H1 (cell line): Measurements from ENCODE around the gene RASGRF1. TPM values are rescaled to one million over a fixed set of nuclear protein-coding genes. Genes with fewer than 3 reads are reported as not detected.

Experiments used
- CTCF ChIA-PET: fragments of 300-600 bp; sonication (Branson Sonifier 250); formaldehyde crosslinking; loops from one replicate; lab custom pipeline; 2021; ENCODE audit not compliant: partially characterized antibody; lab: Charles Lee
- POLR2A ChIA-PET: fragments of 300-600 bp; sonication (Branson Sonifier 250); formaldehyde crosslinking; loops from one replicate; lab custom pipeline; 2021; ENCODE audit warnings: inconsistent platforms; ENCODE audit not compliant: partially characterized antibody; lab: Charles Lee
- DNase-seq, 2 experiments: peaks; one replicate each; pipeline versions ENCODE4 v3.0.0 to v3.0.0-alpha.2; 2010 to 2022; ENCODE audit warnings: low spot score in 2 of 2, low read depth in 1 of 2, mixed read lengths in 1 of 2
- FAIRE-seq: peaks from 2 replicates; lab custom pipeline; 2011; peaks lifted over from hg19 to GRCh38; lab: Jason Lieb, UNC
- H2AFZ ChIP-seq: 2 replicates; pipeline ENCODE4 v1.8.1; 2012; ENCODE audit warnings: low read length, inconsistent platforms
- H2AK5ac ChIP-seq: 2 replicates; pipeline ENCODE4 v1.6.1; 2013; ENCODE audit warnings: low read depth, low read length
- H2BK120ac ChIP-seq: replicated peaks from 2 replicates; pipeline ENCODE3; 2013; ENCODE audit warnings: low read depth, low read length, inconsistent platforms
- H2BK12ac ChIP-seq: 2 replicates; pipeline ENCODE4 v1.6.1; 2013; ENCODE audit warnings: low read depth, low read length
- H2BK15ac ChIP-seq: 2 replicates; pipeline ENCODE4 v1.6.1; 2013; ENCODE audit warnings: low read length
- H2BK20ac ChIP-seq: 2 replicates; pipeline ENCODE4 v1.6.1; 2013; ENCODE audit warnings: low read length
- H2BK5ac ChIP-seq: 2 replicates; pipeline ENCODE4 v1.6.1; 2013; ENCODE audit warnings: low read depth, low read length
- H3K14ac ChIP-seq: 2 replicates; pipeline ENCODE4 v1.6.1; 2013; ENCODE audit warnings: inconsistent platforms; ENCODE audit not compliant: insufficient read length
- H3K18ac ChIP-seq: 2 replicates; pipeline ENCODE4 v1.6.1; 2013; ENCODE audit warnings: low read length; ENCODE audit errors: extremely low read depth
- H3K23ac ChIP-seq: 2 replicates; pipeline ENCODE4 v1.6.1; 2013; ENCODE audit warnings: inconsistent platforms; ENCODE audit not compliant: insufficient read length
- H3K23me2 ChIP-seq: 2 replicates; pipeline ENCODE4 v1.6.1; 2013; ENCODE audit warnings: low read depth, low read length
- H3K27ac ChIP-seq: 2 replicates; pipeline ENCODE4 v1.6.1; 2011; ENCODE audit warnings: low read depth, low read length, inconsistent platforms
- H3K27me3 ChIP-seq, 4 experiments: replicated peaks in 1 of 4; 1 replicate in 1 of 4; 2 replicates in 3 of 4; pipeline versions ENCODE4 v1.6.1 to v1.8.1; 2011 to 2013; ENCODE audit warnings: low read length in 3 of 4, mild to moderate bottlenecking in 3 of 4, inconsistent platforms in 2 of 4, mixed read lengths in 2 of 4, moderate library complexity in 1 of 4; ENCODE audit not compliant: control insufficient read depth in 3 of 4, insufficient read depth in 3 of 4; ENCODE audit errors: extremely low read depth in 1 of 4
- H3K36me3 ChIP-seq, 4 experiments: 2 replicates each; pipeline versions ENCODE4 v1.6.1 to v1.8.1; 2011 to 2013; ENCODE audit warnings: mild to moderate bottlenecking in 4 of 4, low read length in 3 of 4, moderate library complexity in 2 of 4, control low read depth in 1 of 4, inconsistent platforms in 1 of 4; ENCODE audit not compliant: insufficient read depth in 4 of 4, control insufficient read depth in 2 of 4
- H3K4ac ChIP-seq: replicated peaks from 2 replicates; pipeline ENCODE3; 2013; ENCODE audit warnings: low read length, low read depth, mixed read lengths, inconsistent platforms; ENCODE audit not compliant: insufficient read length
- H3K4me1 ChIP-seq, 4 experiments: replicated peaks in 1 of 4; 1 replicate in 1 of 4; 2 replicates in 3 of 4; pipeline versions ENCODE4 v1.6.1 to v1.8.1; 2011 to 2013; ENCODE audit warnings: low read length in 3 of 4, inconsistent platforms in 2 of 4, mixed read lengths in 1 of 4; ENCODE audit not compliant: insufficient read depth in 4 of 4, control insufficient read depth in 3 of 4
- H3K4me2 ChIP-seq, 2 experiments: 2 replicates each; pipeline versions ENCODE4 v1.6.1 to v1.8.1; 2011 to 2013; ENCODE audit warnings: low read depth in 2 of 2, low read length in 2 of 2, control low read depth in 1 of 2, inconsistent platforms in 1 of 2, mild to moderate bottlenecking in 1 of 2; ENCODE audit not compliant: insufficient read depth in 1 of 2
- H3K4me3 ChIP-seq, 4 experiments: fragments of 200-600, 300-600 bp in 1 of 4; sonication (generic), shearing (Covaris generic), sonication (Bioruptor Twin) in 1 of 4; 2 replicates each; pipeline versions ENCODE4 v1.5.1 to v1.8.1; 2011 to 2016; ENCODE audit warnings: low read length in 4 of 4, low read depth in 3 of 4, control low read depth in 2 of 4, inconsistent platforms in 2 of 4, mild to moderate bottlenecking in 2 of 4, mixed read lengths in 1 of 4, moderate library complexity in 1 of 4; ENCODE audit not compliant: insufficient read depth in 2 of 4; ENCODE audit errors: extremely low read depth in 1 of 4
- H3K56ac ChIP-seq: replicated peaks from 2 replicates; pipeline ENCODE3; 2013; ENCODE audit warnings: low read depth, mild to moderate bottlenecking, mixed read lengths, low read length, inconsistent platforms; ENCODE audit not compliant: insufficient read length
- H3K79me1 ChIP-seq: 2 replicates; pipeline ENCODE4 v1.6.1; 2013; ENCODE audit warnings: low read depth, low read length, control low read depth
- H3K79me2 ChIP-seq, 2 experiments: 2 replicates each; pipeline versions ENCODE4 v1.6.1 to v1.8.1; 2012 to 2013; ENCODE audit warnings: low read length in 2 of 2, mild to moderate bottlenecking in 2 of 2, inconsistent platforms in 1 of 2; ENCODE audit not compliant: insufficient read depth in 2 of 2, control insufficient read depth in 1 of 2
- H3K9ac ChIP-seq, 4 experiments: replicated peaks in 1 of 4; 1 replicate in 1 of 4; 2 replicates in 3 of 4; pipeline versions ENCODE4 v1.6.1 to v1.8.1; 2011 to 2013; ENCODE audit warnings: low read depth in 3 of 4, low read length in 3 of 4, control low read depth in 2 of 4, mild to moderate bottlenecking in 2 of 4, moderate library complexity in 2 of 4, inconsistent platforms in 1 of 4; ENCODE audit errors: extremely low read depth in 1 of 4
- H3K9me3 ChIP-seq, 2 experiments: 2 replicates each; pipeline versions ENCODE4 v1.6.1 to v1.8.1; 2012 to 2013; ENCODE audit warnings: mild to moderate bottlenecking in 2 of 2, moderate library complexity in 2 of 2, control low read depth in 1 of 2, inconsistent platforms in 1 of 2, low read depth in 1 of 2, low read length in 1 of 2, mixed read lengths in 1 of 2; ENCODE audit not compliant: insufficient read depth in 2 of 2
- H4K20me1 ChIP-seq, 2 experiments: replicated peaks in 1 of 2; 2 replicates each; pipeline versions ENCODE3 to v1.8.1; 2011 to 2013; ENCODE audit warnings: inconsistent platforms in 2 of 2, low read length in 2 of 2, mild to moderate bottlenecking in 1 of 2; ENCODE audit not compliant: insufficient read depth in 2 of 2, control insufficient read depth in 1 of 2
- H4K5ac ChIP-seq: 2 replicates; pipeline ENCODE4 v1.6.1; 2013; ENCODE audit warnings: low read length, low read depth, mixed read lengths, inconsistent platforms; ENCODE audit not compliant: insufficient read length
- H4K8ac ChIP-seq: 2 replicates; pipeline ENCODE4 v1.8.0; 2013; ENCODE audit warnings: mild to moderate bottlenecking, moderate library complexity, low read length, inconsistent platforms; ENCODE audit not compliant: insufficient read depth; ENCODE audit errors: extremely low read depth
- H4K91ac ChIP-seq: replicated peaks from 2 replicates; pipeline ENCODE3; 2013; ENCODE audit warnings: low read length, mixed read lengths, inconsistent platforms; ENCODE audit not compliant: insufficient read length
- ASH2L ChIP-seq: fragments of 200-600, 300-600 bp; sonication (generic); IDR thresholded peaks from one replicate; pipeline ENCODE4 v1.7.1; 2017; ENCODE audit warnings: low read length
- BRCA1 ChIP-seq: IDR thresholded peaks from 2 replicates; pipeline ENCODE4 v1.6.1; 2012; ENCODE audit warnings: low read depth, low read length, improper control_type of control experiment
- CBX5 ChIP-seq: fragments of 300-800, 300-1000 bp; sonication (generic); IDR thresholded peaks from 2 replicates; pipeline ENCODE4 v1.7.1; 2016; ENCODE audit warnings: antibody characterized with exemption, low read length, low read depth
- CTBP2 ChIP-seq: IDR thresholded peaks from 2 replicates; pipeline ENCODE4 v1.7.0; 2011; ENCODE audit warnings: borderline replicate concordance, mild to moderate bottlenecking, moderate library complexity, mixed read lengths, low read length; ENCODE audit not compliant: insufficient read depth, insufficient read length
- EGR1 ChIP-seq: IDR thresholded peaks from 2 replicates; pipeline ENCODE4 v1.6.1; 2011; ENCODE audit warnings: low read depth, low read length, borderline replicate concordance
- EP300 ChIP-seq, 2 experiments: IDR thresholded peaks; 1 replicate in 1 of 2; 2 replicates in 1 of 2; pipeline ENCODE4 v1.6.1; 2011 to 2012; ENCODE audit warnings: low read depth in 2 of 2, low read length in 2 of 2, mild to moderate bottlenecking in 2 of 2, borderline replicate concordance in 1 of 2, inconsistent platforms in 1 of 2, moderate library complexity in 1 of 2
- JUN ChIP-seq: IDR thresholded peaks from 2 replicates; pipeline ENCODE4 v1.6.1; 2011; ENCODE audit warnings: low read depth, mild to moderate bottlenecking, improper control_type of control experiment, low read length
- KDM5A ChIP-seq: fragments of 200-600 bp; IDR thresholded peaks from 2 replicates; pipeline ENCODE4 v1.7.1; 2012; ENCODE audit warnings: mild to moderate bottlenecking, low read length, inconsistent platforms, mixed read lengths
- RFX5 ChIP-seq: IDR thresholded peaks from 2 replicates; pipeline ENCODE4 v1.6.1; 2011; ENCODE audit warnings: low read depth, low read length, improper control_type of control experiment, borderline replicate concordance
- TAF7 ChIP-seq: optimal IDR thresholded peaks from 2 replicates; pipeline ENCODE3; 2011; ENCODE audit warnings: low read depth, mild to moderate bottlenecking, inconsistent platforms, low read length, moderate library complexity, borderline replicate concordance
- WGBS, 2 experiments: shearing (Covaris generic) in 1 of 2; methylation state at CpG; one replicate each; pipeline versions ENCODE4 v1.1.6 to v1.1.7; 2013 to 2015; ENCODE audit warnings: low lambda C conversion rate in 2 of 2, mixed read lengths in 2 of 2, inconsistent platforms in 1 of 2, low coverage in 1 of 2, missing lambda C conversion rate in 1 of 2; ENCODE audit not compliant: insufficient replicate concordance in 2 of 2, insufficient coverage in 1 of 2, insufficient read length in 1 of 2; ENCODE audit errors: extremely low coverage in 1 of 2, missing lambda C conversion rate in 1 of 2; 5-methylcytosine and 5-hydroxymethylcytosine counted together
- polyA plus RNA-seq, 7 experiments: library from polyadenylated mRNA; depleted of rRNA in 3 of 7; stranded (reverse) in 5 of 7; unstranded in 2 of 7; fragments of >200 nt in 5 of 7; fragments of 200-250 nt in 2 of 7; gene quantifications; 1 replicate in 5 of 7; 2 replicates in 1 of 7; 4 replicates in 1 of 7; pipeline versions ENCODE4 v1.2.1 to v1.2.3, GENCODE V29; 2011 to 2013; ENCODE audit warnings: missing spikeins in 2 of 7, mixed read lengths in 2 of 7
- total RNA-seq: library from RNA; stranded (reverse); fragmentation: NEBNext Ultra II Directional; extraction: Animal tissue kit (Norgen Biotek cat#: 25700); gene quantifications from 2 replicates; pipeline ENCODE4 v1.2.1, GENCODE V29; 2021

Gene RASGRF1
- total and polyA plus RNA-seq, 2 of the 8 experiments (the other 6 are each of a cell fraction or from before 2014, with no cell fraction given) = 0.42 to 0.67 TPM

DNA sequence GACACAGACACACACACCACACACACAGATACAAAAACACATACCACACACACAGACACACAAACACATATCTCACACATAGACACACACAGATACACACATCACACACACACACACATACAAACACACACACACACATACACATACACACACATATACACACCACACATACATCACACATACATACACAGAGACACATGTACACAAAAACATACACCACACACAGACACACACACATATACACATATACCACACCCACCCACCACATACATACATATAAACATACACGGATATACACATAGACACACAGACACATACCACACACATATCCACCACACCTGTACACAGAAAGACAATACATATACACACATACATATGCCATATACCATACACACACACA is 66.7 kb downstream of the RASGRF1 start:
- 81% methylated on average over 1 of the region's 1 CpG; no CpG with 5 or more reads in 1 of the 2 experiments for WGBS, 2 experiments
- CTCF ChIA-PET = interaction anchor here (0.7 to 15.0 kb wide), 12 partner anchors 11 to 532 kb away, joined by 3 to 352 read pairs (median 5); no protein-coding TSS in a partner anchor

More for the DNA sequence above, 66.7 kb downstream of the RASGRF1 start:
- H2BK15ac ChIP-seq = no peak overlapping the region
- H3K18ac ChIP-seq = no peak overlapping the region
- no peak for TF ChIP-seq BRCA1
- TF ChIP-seq RFX5 = no peak
- TF ChIP-seq KDM5A = no peak
- TF ChIP-seq CBX5 = no peak
- no peak for TF ChIP-seq ASH2L
- no peak for TF ChIP-seq JUN
- no peak for TF ChIP-seq EGR1
- no peak for TF ChIP-seq CTBP2
- no peak for TF ChIP-seq EP300 (IDR thresholded peaks at IDR 0.05; ENCODE audit: borderline replicate concordance in 1 of 2, low read depth in 2 of 2, low read length in 2 of 2)
- TF ChIP-seq TAF7 = no peak
- H3K14ac ChIP-seq = no peak overlapping the region
- no peak overlapping the region for H4K5ac ChIP-seq
- H3K79me1 ChIP-seq = no peaks in the 10 kb centered on the region
- H3K79me2 ChIP-seq = no peaks in the 10 kb centered on the region
- no peak overlapping the region for H2AK5ac ChIP-seq
- no peak overlapping the region for H2BK20ac ChIP-seq
- H3K9ac ChIP-seq = no peak overlapping the region
- H4K8ac ChIP-seq = no peak overlapping the region
- no peak overlapping the region for H3K23ac ChIP-seq
- H3K4me1 ChIP-seq = no peaks in the 10 kb centered on the region; a peak in 1 of 7 replicates
- no peak overlapping the region for H4K91ac ChIP-seq
- no peak overlapping the region for H2BK5ac ChIP-seq
- H3K4ac ChIP-seq = no peak overlapping the region
- H4K20me1 ChIP-seq = peaks cover 0 to 2% of the 10 kb centered on the region in 2 experiments
- H3K27ac ChIP-seq = no peak overlapping the region
- H3K4me3 ChIP-seq = no peak overlapping the region
- no peak overlapping the region for H2AFZ ChIP-seq
- H3K9me3 ChIP-seq = no peaks in the 10 kb centered on the region; a peak in 1 of 4 replicates
- H2BK12ac ChIP-seq = no peak overlapping the region
- no peaks in the 10 kb centered on the region for H3K36me3 ChIP-seq
- H3K23me2 ChIP-seq = peaks cover 6% of the 10 kb centered on the region; the same call in 1 of the 2 replicates
- no peak for FAIRE-seq
- no peak overlapping the region for H2BK120ac ChIP-seq
- POLR2A ChIA-PET = no interaction called here
- no peak overlapping the region for H3K4me2 ChIP-seq
- DNase-seq = no peak
- H3K56ac ChIP-seq = peak overlapping the region; percentile 92
- no peaks in the 10 kb centered on the region for H3K27me3 ChIP-seq
